ENCODE data around the gene DRD3. TPM values are rescaled to one million over a fixed set of nuclear protein-coding genes. Genes with fewer than 3 reads are reported as not detected.

Gene DRD3
- total and polyA plus RNA-seq, 2 of the 8 experiments (the other 6 are each of a cell fraction or from before 2014, with no cell fraction given), result 0.32 to 1.3 TPM

DNA sequence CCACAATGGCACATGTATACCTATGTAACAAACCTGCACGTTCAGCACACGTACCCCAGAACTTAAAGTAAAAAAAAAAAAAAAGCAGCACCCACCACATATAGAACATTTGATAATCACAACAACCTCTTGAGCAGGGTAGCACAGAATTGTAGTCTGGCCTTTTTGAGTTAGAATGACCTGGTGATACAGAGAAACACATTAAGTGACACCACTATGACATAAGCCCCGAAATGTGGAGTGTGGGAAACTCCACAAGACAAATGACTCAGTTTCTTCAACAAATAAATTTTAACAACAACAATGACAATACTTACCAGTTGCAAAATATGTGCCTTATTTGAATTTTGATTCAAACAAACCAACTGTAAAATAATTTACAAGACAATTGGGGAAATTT lies 46.4 kb downstream of the DRD3 start:
- no peak overlapping the region for H3K4me3 ChIP-seq (ENCODE audit: extremely low read depth in 1 of 4, insufficient read depth in 2 of 4, low read depth in 3 of 4, low read length in 4 of 4)
- H3K4me2 ChIP-seq (ENCODE audit: insufficient read depth in 1 of 2, low read depth in 2 of 2, low read length in 2 of 2), result no peak overlapping the region
- 100% methylated on average over 3 of the region's 3 CpGs; no CpG with 5 or more reads in 1 of the 2 experiments for WGBS, 2 experiments (ENCODE audit: extremely low coverage in 1 of 2, insufficient coverage in 1 of 2, insufficient read length in 1 of 2, insufficient replicate concordance in 2 of 2, low coverage in 1 of 2, low lambda C conversion rate in 2 of 2, missing lambda C conversion rate in 1 of 2)
- H2AK5ac ChIP-seq (ENCODE audit: low read depth, low read length), result no peak overlapping the region
- H3K9ac ChIP-seq (replicated peaks in 1 of 4; ENCODE audit: extremely low read depth in 1 of 4, low read depth in 3 of 4, low read length in 3 of 4), result no peak overlapping the region
- no peak overlapping the region for H2BK20ac ChIP-seq (ENCODE audit: low read length)
- no peak overlapping the region for H2BK120ac ChIP-seq (replicated peaks; ENCODE audit: low read depth, low read length)
- H2BK5ac ChIP-seq (ENCODE audit: low read depth, low read length), result no peak overlapping the region
- H3K9me3 ChIP-seq (ENCODE audit: insufficient read depth in 2 of 2, low read depth in 1 of 2, low read length in 1 of 2), result no peaks in the 10 kb centered on the region
- DNase-seq (ENCODE audit: low read depth in 1 of 2, low spot score in 2 of 2) (no peak), FAIRE-seq (no peak)
- no peak overlapping the region for H3K4ac ChIP-seq (replicated peaks; ENCODE audit: insufficient read length, low read depth, low read length)
- H4K8ac ChIP-seq (ENCODE audit: extremely low read depth, insufficient read depth, low read length), result no peak overlapping the region
- H3K14ac ChIP-seq (ENCODE audit: insufficient read length), result no peak overlapping the region
- H3K4me1 ChIP-seq (replicated peaks in 1 of 4; ENCODE audit: control insufficient read depth in 3 of 4, insufficient read depth in 4 of 4, low read length in 3 of 4), result no peaks in the 10 kb centered on the region
- no peaks in the 10 kb centered on the region for H3K23me2 ChIP-seq (ENCODE audit: low read depth, low read length)
- TF ChIP-seq HDAC6 (IDR thresholded peaks at IDR 0.05; ENCODE audit: low read depth, low read length) (no peak), EZH2 (IDR thresholded peaks at IDR 0.05; ENCODE audit: low read depth, low read length, severe bottlenecking) (no peak), JUND (IDR thresholded peaks at IDR 0.05; ENCODE audit: low read length) (no peak), ASH2L (IDR thresholded peaks at IDR 0.05; ENCODE audit: low read length) (no peak)
- H3K79me2 ChIP-seq (ENCODE audit: control insufficient read depth in 1 of 2, insufficient read depth in 2 of 2, low read length in 2 of 2), result no peaks in the 10 kb centered on the region
- H2BK12ac ChIP-seq (ENCODE audit: low read depth, low read length), result no peak overlapping the region
- H3K27ac ChIP-seq (ENCODE audit: low read depth, low read length), result no peak overlapping the region
- H4K20me1 ChIP-seq (replicated peaks in 1 of 2; ENCODE audit: control insufficient read depth in 1 of 2, insufficient read depth in 2 of 2, low read length in 2 of 2), result no peaks in the 10 kb centered on the region
- ChIA-PET CTCF (ENCODE audit: partially characterized antibody) (interaction anchor here (0.7 kb wide), 1 partner anchor 10 kb away, joined by 5 read pairs; no protein-coding TSS in a partner anchor), POLR2A (ENCODE audit: partially characterized antibody) (no interaction called here)
- H3K56ac ChIP-seq (replicated peaks; ENCODE audit: insufficient read length, low read depth, low read length), result no peak overlapping the region
- no peak overlapping the region for H2BK15ac ChIP-seq (ENCODE audit: low read length)
- no peaks in the 10 kb centered on the region for H3K27me3 ChIP-seq (replicated peaks in 1 of 4; ENCODE audit: control insufficient read depth in 3 of 4, extremely low read depth in 1 of 4, insufficient read depth in 3 of 4, low read length in 3 of 4)
- H3K23ac ChIP-seq (ENCODE audit: insufficient read length), result no peak overlapping the region
- H2AFZ ChIP-seq (ENCODE audit: low read length), result no peak overlapping the region
- no peak overlapping the region for H4K91ac ChIP-seq (replicated peaks; ENCODE audit: insufficient read length, low read length)
- no peaks in the 10 kb centered on the region for H3K36me3 ChIP-seq (ENCODE audit: control insufficient read depth in 2 of 4, insufficient read depth in 4 of 4, low read length in 3 of 4)
- no peaks in the 10 kb centered on the region for H3K79me1 ChIP-seq (ENCODE audit: low read depth, low read length)
- no peak overlapping the region for H3K18ac ChIP-seq (ENCODE audit: extremely low read depth, low read length)
- no peak overlapping the region for H4K5ac ChIP-seq (ENCODE audit: insufficient read length, low read depth, low read length)
